ENCODE results near the gene SYPL1. TPM values are rescaled to one million over a fixed set of nuclear protein-coding genes. Genes with fewer than 3 reads are reported as not detected.
A peak's percentile ranks its signal among the peaks of the same experiment; 100 is the strongest.

The SYPL1 gene
- total and polyA plus RNA-seq, 9 of the 15 experiments (the other 6 are each of a cell fraction or from before 2014, with no cell fraction given), result 23.8 to 214 (median 70.2) TPM

- TF ChIP-seq, protein P1, sequence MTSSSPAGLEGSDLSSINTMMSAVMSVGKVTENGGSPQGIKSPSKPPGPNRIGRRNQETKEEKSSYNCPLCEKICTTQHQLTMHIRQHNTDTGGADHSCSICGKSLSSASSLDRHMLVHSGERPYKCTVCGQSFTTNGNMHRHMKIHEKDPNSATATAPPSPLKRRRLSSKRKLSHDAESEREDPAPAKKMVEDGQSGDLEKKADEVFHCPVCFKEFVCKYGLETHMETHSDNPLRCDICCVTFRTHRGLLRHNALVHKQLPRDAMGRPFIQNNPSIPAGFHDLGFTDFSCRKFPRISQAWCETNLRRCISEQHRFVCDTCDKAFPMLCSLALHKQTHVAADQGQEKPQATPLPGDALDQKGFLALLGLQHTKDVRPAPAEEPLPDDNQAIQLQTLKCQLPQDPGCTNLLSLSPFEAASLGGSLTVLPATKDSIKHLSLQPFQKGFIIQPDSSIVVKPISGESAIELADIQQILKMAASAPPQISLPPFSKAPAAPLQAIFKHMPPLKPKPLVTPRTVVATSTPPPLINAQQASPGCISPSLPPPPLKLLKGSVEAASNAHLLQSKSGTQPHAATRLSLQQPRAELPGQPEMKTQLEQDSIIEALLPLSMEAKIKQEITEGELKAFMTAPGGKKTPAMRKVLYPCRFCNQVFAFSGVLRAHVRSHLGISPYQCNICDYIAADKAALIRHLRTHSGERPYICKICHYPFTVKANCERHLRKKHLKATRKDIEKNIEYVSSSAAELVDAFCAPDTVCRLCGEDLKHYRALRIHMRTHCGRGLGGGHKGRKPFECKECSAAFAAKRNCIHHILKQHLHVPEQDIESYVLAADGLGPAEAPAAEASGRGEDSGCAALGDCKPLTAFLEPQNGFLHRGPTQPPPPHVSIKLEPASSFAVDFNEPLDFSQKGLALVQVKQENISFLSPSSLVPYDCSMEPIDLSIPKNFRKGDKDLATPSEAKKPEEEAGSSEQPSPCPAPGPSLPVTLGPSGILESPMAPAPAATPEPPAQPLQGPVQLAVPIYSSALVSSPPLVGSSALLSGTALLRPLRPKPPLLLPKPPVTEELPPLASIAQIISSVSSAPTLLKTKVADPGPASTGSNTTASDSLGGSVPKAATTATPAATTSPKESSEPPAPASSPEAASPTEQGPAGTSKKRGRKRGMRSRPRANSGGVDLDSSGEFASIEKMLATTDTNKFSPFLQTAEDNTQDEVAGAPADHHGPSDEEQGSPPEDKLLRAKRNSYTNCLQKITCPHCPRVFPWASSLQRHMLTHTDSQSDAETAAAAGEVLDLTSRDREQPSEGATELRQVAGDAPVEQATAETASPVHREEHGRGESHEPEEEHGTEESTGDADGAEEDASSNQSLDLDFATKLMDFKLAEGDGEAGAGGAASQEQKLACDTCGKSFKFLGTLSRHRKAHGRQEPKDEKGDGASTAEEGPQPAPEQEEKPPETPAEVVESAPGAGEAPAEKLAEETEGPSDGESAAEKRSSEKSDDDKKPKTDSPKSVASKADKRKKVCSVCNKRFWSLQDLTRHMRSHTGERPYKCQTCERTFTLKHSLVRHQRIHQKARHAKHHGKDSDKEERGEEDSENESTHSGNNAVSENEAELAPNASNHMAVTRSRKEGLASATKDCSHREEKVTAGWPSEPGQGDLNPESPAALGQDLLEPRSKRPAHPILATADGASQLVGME (CRISPR knock-in tag; IDR thresholded peaks at IDR 0.05), result peak; percentile 17; the same call in 1 of the 2 replicates
- TF ChIP-seq TFAP4 (CRISPR knock-in tag; IDR thresholded peaks at IDR 0.05; ENCODE audit: borderline replicate concordance) (peak; percentile 46; the same call in 1 of the 2 replicates), TCFL5 (CRISPR knock-in tag; conservative IDR thresholded peaks at IDR 0.05) (no peak), NCOR1 (IDR thresholded peaks at IDR 0.05) (no peak), CHD2 (IDR thresholded peaks at IDR 0.05; ENCODE audit: low read depth, low read length) (no peak), TEAD4 (IDR thresholded peaks at IDR 0.05; ENCODE audit: low read length) (peak; percentile 65; the same call in 1 of the 2 replicates), TEAD4 (CRISPR knock-in tag; IDR thresholded peaks at IDR 0.05; ENCODE audit: borderline replicate concordance) (no peak), ARNT (IDR thresholded peaks at IDR 0.05) (no peak), NCOA4 (IDR thresholded peaks at IDR 0.05; ENCODE audit: partially characterized antibody) (no peak), EP300 (IDR thresholded peaks at IDR 0.05; ENCODE audit: low read length) (no peak), ZNF133 (CRISPR knock-in tag; IDR thresholded peaks at IDR 0.05) (no peak), NBN (IDR thresholded peaks at IDR 0.05; ENCODE audit: low read depth) (no peak), ETV6 (IDR thresholded peaks at IDR 0.05; ENCODE audit: borderline replicate concordance in 1 of 2, low read depth in 2 of 2, low read length in 1 of 2) (no peak), ETV6 (CRISPR knock-in tag; IDR thresholded peaks at IDR 0.05; ENCODE audit: borderline replicate concordance) (no peak), MTA2 (IDR thresholded peaks at IDR 0.05; ENCODE audit: low read depth) (no peak), JUNB (CRISPR knock-in tag; conservative IDR thresholded peaks at IDR 0.05) (no peak), MBD1 (CRISPR knock-in tag; IDR thresholded peaks at IDR 0.05) (no peak), PCBP2 (IDR thresholded peaks at IDR 0.05; ENCODE audit: low read depth, low read length, poor library complexity, severe bottlenecking) (no peak), NR2C2 (CRISPR knock-in tag; IDR thresholded peaks at IDR 0.05) (no peak), NR2C2 (tag; IDR thresholded peaks at IDR 0.05) (no peak), CSDE1 (IDR thresholded peaks at IDR 0.05) (no peak), ZNF431 (CRISPR knock-in tag; IDR thresholded peaks at IDR 0.05) (0 out of 2 replicates have a peak, but pooled peaks have one; percentile 16)
Measured at GRCh38 chr7:106153891-106154449, 41.9 kb upstream of the SYPL1 start (continued).

Data from K562 (cell line).